Measurements from ENCODE around the gene SRGAP2C. TPM values are rescaled to one million over a fixed set of nuclear protein-coding genes. Genes with fewer than 3 reads are reported as not detected.
"Not testable (repeated sequence)": the region's sequence is repeated elsewhere in the genome, so short reads cannot be mapped to it uniquely, and the experiment has no call there.

Gene SRGAP2C
- total and polyA plus RNA-seq, 2 donors (not counting 3 experiments of a cell fraction or from before 2014, with no cell fraction given): 5.6 to 56.4 TPM

DNA sequence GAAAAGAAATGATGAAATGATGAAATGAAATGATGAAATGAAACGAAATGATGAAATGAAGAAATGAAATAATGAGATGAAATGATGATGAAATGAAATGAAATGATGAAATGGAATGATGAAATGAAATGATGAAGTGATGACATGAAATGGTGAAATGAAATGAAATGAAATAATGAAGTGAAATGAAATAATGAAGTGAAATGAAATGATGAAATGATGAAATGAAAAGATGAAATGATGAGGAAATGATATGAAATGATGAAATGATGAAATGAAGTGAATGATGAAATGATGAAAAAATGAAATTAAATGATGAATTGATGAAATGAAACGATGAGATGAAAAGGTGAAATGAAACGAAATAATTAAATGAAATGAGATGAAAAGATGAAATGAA lies 215.3 kb downstream of the SRGAP2C start:
- H3K27ac ChIP-seq (ENCODE audit: insufficient read depth, low read depth, low read length); H3K9me1 ChIP-seq (replicated peaks; ENCODE audit: control insufficient read depth, extremely low read depth, insufficient read depth, low read length); POLR2A ChIA-PET; dilution Hi-C loops (cut with MboI; ENCODE audit: extremely low pct_ligation_motif_present, low sequenced_read_pairs); FAIRE-seq; H2AFZ ChIP-seq (ENCODE audit: low read depth, low read length); intact Hi-C loops (cut with micrococcal nuclease); H3K4me3 ChIP-seq (replicated peaks in 1 of 3; ENCODE audit: insufficient read depth in 1 of 3, low read depth in 1 of 3, low read length in 3 of 3); H3K4me2 ChIP-seq (ENCODE audit: insufficient read depth, low read length); CTCF ChIA-PET; DNase-seq (ENCODE audit: low read depth, low spot score); BruUV-seq (replicated peaks); H3K9ac ChIP-seq (replicated peaks; ENCODE audit: extremely low read depth, insufficient read depth, low read length); H3K9me3 ChIP-seq (replicated peaks; ENCODE audit: control insufficient read depth, insufficient read depth, low read length); H3K27me3 ChIP-seq (ENCODE audit: control insufficient read depth in 2 of 2, insufficient read depth in 2 of 2, low read length in 2 of 2); H3K4me1 ChIP-seq (ENCODE audit: control insufficient read depth, extremely low read depth, insufficient read depth, low read length); H4K20me1 ChIP-seq (replicated peaks; ENCODE audit: control insufficient read depth, extremely low read depth, insufficient read depth, low read length); H3K36me3 ChIP-seq (ENCODE audit: control insufficient read depth in 2 of 2, extremely low read depth in 1 of 2, insufficient read depth in 2 of 2, low read length in 2 of 2); H3K79me2 ChIP-seq (ENCODE audit: control insufficient read depth, insufficient read depth, low read length): not testable (repeated sequence)

- CTCF ChIA-PET; H2AFZ ChIP-seq (ENCODE audit: low read depth, low read length); H3K4me2 ChIP-seq (ENCODE audit: insufficient read depth, low read length); H3K9me1 ChIP-seq (replicated peaks; ENCODE audit: control insufficient read depth, extremely low read depth, insufficient read depth, low read length); H4K20me1 ChIP-seq (replicated peaks; ENCODE audit: control insufficient read depth, extremely low read depth, insufficient read depth, low read length); H3K27me3 ChIP-seq (ENCODE audit: control insufficient read depth in 2 of 2, insufficient read depth in 2 of 2, low read length in 2 of 2); FAIRE-seq; intact Hi-C loops (cut with micrococcal nuclease); H3K9ac ChIP-seq (replicated peaks; ENCODE audit: extremely low read depth, insufficient read depth, low read length); DNase-seq (ENCODE audit: low read depth, low spot score); dilution Hi-C loops (cut with MboI; ENCODE audit: extremely low pct_ligation_motif_present, low sequenced_read_pairs); BruUV-seq (replicated peaks); H3K9me3 ChIP-seq (replicated peaks; ENCODE audit: control insufficient read depth, insufficient read depth, low read length); H3K36me3 ChIP-seq (ENCODE audit: control insufficient read depth in 2 of 2, extremely low read depth in 1 of 2, insufficient read depth in 2 of 2, low read length in 2 of 2); POLR2A ChIA-PET; H3K4me1 ChIP-seq (ENCODE audit: control insufficient read depth, extremely low read depth, insufficient read depth, low read length); H3K27ac ChIP-seq (ENCODE audit: insufficient read depth, low read depth, low read length); H3K4me3 ChIP-seq (replicated peaks in 1 of 3; ENCODE audit: insufficient read depth in 1 of 3, low read depth in 1 of 3, low read length in 3 of 3); H3K79me2 ChIP-seq (ENCODE audit: control insufficient read depth, insufficient read depth, low read length): not testable (repeated sequence)
Observed at GRCh38 chr1:121400541-121401310, 216.0 kb downstream of the SRGAP2C start.

- BruUV-seq (replicated peaks); POLR2A ChIA-PET; H3K27ac ChIP-seq (ENCODE audit: insufficient read depth, low read depth, low read length); H3K9ac ChIP-seq (replicated peaks; ENCODE audit: extremely low read depth, insufficient read depth, low read length); dilution Hi-C loops (cut with MboI; ENCODE audit: extremely low pct_ligation_motif_present, low sequenced_read_pairs); H3K9me1 ChIP-seq (replicated peaks; ENCODE audit: control insufficient read depth, extremely low read depth, insufficient read depth, low read length); DNase-seq (ENCODE audit: low read depth, low spot score); H3K4me3 ChIP-seq (replicated peaks in 1 of 3; ENCODE audit: insufficient read depth in 1 of 3, low read depth in 1 of 3, low read length in 3 of 3); H3K79me2 ChIP-seq (ENCODE audit: control insufficient read depth, insufficient read depth, low read length); CTCF ChIA-PET; H2AFZ ChIP-seq (ENCODE audit: low read depth, low read length); H3K36me3 ChIP-seq (ENCODE audit: control insufficient read depth in 2 of 2, extremely low read depth in 1 of 2, insufficient read depth in 2 of 2, low read length in 2 of 2); intact Hi-C loops (cut with micrococcal nuclease); H4K20me1 ChIP-seq (replicated peaks; ENCODE audit: control insufficient read depth, extremely low read depth, insufficient read depth, low read length); H3K4me2 ChIP-seq (ENCODE audit: insufficient read depth, low read length); H3K27me3 ChIP-seq (ENCODE audit: control insufficient read depth in 2 of 2, insufficient read depth in 2 of 2, low read length in 2 of 2); H3K4me1 ChIP-seq (ENCODE audit: control insufficient read depth, extremely low read depth, insufficient read depth, low read length); H3K9me3 ChIP-seq (replicated peaks; ENCODE audit: control insufficient read depth, insufficient read depth, low read length); FAIRE-seq: not testable (repeated sequence)
Observed at GRCh38 chr1:121401375-121401955, 216.7 kb downstream of the SRGAP2C start.

- H3K27me3 ChIP-seq (ENCODE audit: control insufficient read depth in 2 of 2, insufficient read depth in 2 of 2, low read length in 2 of 2); H3K9me1 ChIP-seq (replicated peaks; ENCODE audit: control insufficient read depth, extremely low read depth, insufficient read depth, low read length); H3K4me1 ChIP-seq (ENCODE audit: control insufficient read depth, extremely low read depth, insufficient read depth, low read length); H4K20me1 ChIP-seq (replicated peaks; ENCODE audit: control insufficient read depth, extremely low read depth, insufficient read depth, low read length); H3K27ac ChIP-seq (ENCODE audit: insufficient read depth, low read depth, low read length); intact Hi-C loops (cut with micrococcal nuclease); BruUV-seq (replicated peaks); H3K9me3 ChIP-seq (replicated peaks; ENCODE audit: control insufficient read depth, insufficient read depth, low read length); H3K9ac ChIP-seq (replicated peaks; ENCODE audit: extremely low read depth, insufficient read depth, low read length); H3K36me3 ChIP-seq (ENCODE audit: control insufficient read depth in 2 of 2, extremely low read depth in 1 of 2, insufficient read depth in 2 of 2, low read length in 2 of 2); H3K4me3 ChIP-seq (replicated peaks in 1 of 3; ENCODE audit: insufficient read depth in 1 of 3, low read depth in 1 of 3, low read length in 3 of 3); H3K4me2 ChIP-seq (ENCODE audit: insufficient read depth, low read length); CTCF ChIA-PET; H2AFZ ChIP-seq (ENCODE audit: low read depth, low read length); FAIRE-seq; H3K79me2 ChIP-seq (ENCODE audit: control insufficient read depth, insufficient read depth, low read length); DNase-seq (ENCODE audit: low read depth, low spot score); dilution Hi-C loops (cut with MboI; ENCODE audit: extremely low pct_ligation_motif_present, low sequenced_read_pairs); POLR2A ChIA-PET: not testable (repeated sequence)
Observed at GRCh38 chr1:121403254-121403653, 218.5 kb downstream of the SRGAP2C start.
